Esophagus squamous epithelium (tissue), 4 donors: Measurements from ENCODE around the gene RPAIN.

Experiments used
- POLR2A ChIP-seq, 4 donors: fragments of 450-650 bp; IDR thresholded peaks; one replicate each; pipeline ENCODE4 v1.6.1; 2017; ENCODE audit warnings: antibody characterized with exemption in 4 of 4, mild to moderate bottlenecking in 4 of 4, moderate library complexity in 3 of 4
- TF ChIP-seq, protein P1 (sequence below), 6 experiments: fragments of 450-650 bp in 4 of 6; fragments of 200-600 bp in 2 of 6; sonication (generic) in 2 of 6; IDR thresholded peaks; one replicate each; pipeline ENCODE4 v1.5.1; 2016 to 2019; ENCODE audit warnings: antibody characterized with exemption in 6 of 6, mild to moderate bottlenecking in 4 of 6, moderate library complexity in 4 of 6

DNA sequence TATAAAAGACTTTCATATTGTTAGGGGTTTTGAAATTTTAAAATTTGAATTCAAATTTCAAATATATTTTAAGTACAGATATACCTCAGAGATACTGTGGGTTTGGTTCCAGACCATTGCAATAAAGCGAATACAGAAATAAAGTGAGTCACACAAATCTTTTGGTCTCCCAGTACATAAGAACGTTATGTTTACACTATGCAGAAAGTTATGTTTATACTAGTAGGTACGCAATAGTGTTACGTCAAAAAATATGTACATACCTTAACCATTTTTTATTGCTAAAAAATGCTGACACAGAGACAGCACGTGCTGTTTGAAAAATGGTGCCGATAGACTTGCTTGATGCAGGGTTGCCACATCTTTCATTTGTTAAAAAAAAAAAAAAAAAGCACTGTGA lies 20.2 kb upstream of the RPAIN start:
- TF ChIP-seq, protein P1, sequence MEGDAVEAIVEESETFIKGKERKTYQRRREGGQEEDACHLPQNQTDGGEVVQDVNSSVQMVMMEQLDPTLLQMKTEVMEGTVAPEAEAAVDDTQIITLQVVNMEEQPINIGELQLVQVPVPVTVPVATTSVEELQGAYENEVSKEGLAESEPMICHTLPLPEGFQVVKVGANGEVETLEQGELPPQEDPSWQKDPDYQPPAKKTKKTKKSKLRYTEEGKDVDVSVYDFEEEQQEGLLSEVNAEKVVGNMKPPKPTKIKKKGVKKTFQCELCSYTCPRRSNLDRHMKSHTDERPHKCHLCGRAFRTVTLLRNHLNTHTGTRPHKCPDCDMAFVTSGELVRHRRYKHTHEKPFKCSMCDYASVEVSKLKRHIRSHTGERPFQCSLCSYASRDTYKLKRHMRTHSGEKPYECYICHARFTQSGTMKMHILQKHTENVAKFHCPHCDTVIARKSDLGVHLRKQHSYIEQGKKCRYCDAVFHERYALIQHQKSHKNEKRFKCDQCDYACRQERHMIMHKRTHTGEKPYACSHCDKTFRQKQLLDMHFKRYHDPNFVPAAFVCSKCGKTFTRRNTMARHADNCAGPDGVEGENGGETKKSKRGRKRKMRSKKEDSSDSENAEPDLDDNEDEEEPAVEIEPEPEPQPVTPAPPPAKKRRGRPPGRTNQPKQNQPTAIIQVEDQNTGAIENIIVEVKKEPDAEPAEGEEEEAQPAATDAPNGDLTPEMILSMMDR (IDR thresholded peaks at IDR 0.05) = no peak
- TF ChIP-seq POLR2A (IDR thresholded peaks at IDR 0.05) = no peak
